Kidney (tissue), 2 donors: Measurements from ENCODE around the gene PNMA6A. TPM values are rescaled to one million over a fixed set of nuclear protein-coding genes. Genes with fewer than 3 reads are reported as not detected.

Source experiments
- polyA plus RNA-seq: library from polyadenylated mRNA; stranded (reverse); fragments of 350-450 nt; fragmentation: Illumina TruSeq; extraction: RNeasy Lipid Tissue Mini Kit (QIAGEN cat#74804); gene quantifications from one replicate; pipeline ENCODE4 v1.2.3, GENCODE V29; 2014; ENCODE audit warnings: low read depth, low replicate concordance; ENCODE audit not compliant: insufficient read depth
- total RNA-seq: library from RNA; stranded (reverse); fragmentation: NEBNext Ultra II Directional; extraction: Animal tissue kit (Norgen Biotek cat#: 25700); gene quantifications from one replicate; pipeline ENCODE4 v1.2.1, GENCODE V29; 2021
- donor health status: DM: yes; HTN: yes; CAD: no.

PNMA6A gene
- total and polyA plus RNA-seq, 2 donors from 2014 or later = 4.2 to 15.8 TPM

Other genes with a start within 250 kb of the PNMA6A start
- 66.4 TPM for gene CETN2, start 241.7 kb upstream of the PNMA6A start, total RNA-seq
- gene CETN2, start 241.7 kb upstream of the PNMA6A start, polyA plus RNA-seq = 121 TPM
- gene NSDHL, start 241.4 kb upstream of the PNMA6A start, total RNA-seq = 14.3 TPM
- gene NSDHL, start 241.4 kb upstream of the PNMA6A start, polyA plus RNA-seq = 30.9 TPM
- gene ZNF185, start 174.4 kb upstream of the PNMA6A start, total RNA-seq = 24.3 TPM
- 12.0 TPM for gene ZNF185, start 174.4 kb upstream of the PNMA6A start, polyA plus RNA-seq
- gene PNMA5, start 78.3 kb upstream of the PNMA6A start, total RNA-seq = not detected
- gene PNMA5, start 78.3 kb upstream of the PNMA6A start, polyA plus RNA-seq = not detected
- gene PNMA3, start 16.0 kb upstream of the PNMA6A start, total RNA-seq = 1.7 TPM
- 4.3 TPM for gene PNMA3, start 16.0 kb upstream of the PNMA6A start, polyA plus RNA-seq
- gene MAGEA1, start 106.8 kb downstream of the PNMA6A start, total RNA-seq = not detected
- gene MAGEA1, start 106.8 kb downstream of the PNMA6A start, polyA plus RNA-seq = not detected
- gene PNMA6F, start 249.3 kb downstream of the PNMA6A start, total RNA-seq = not detected
- not detected for gene PNMA6F, start 249.3 kb downstream of the PNMA6A start, polyA plus RNA-seq